NCI-H128 (cell line): ENCODE data around the gene BCAS1.

Source experiments
- DNase-seq: peaks from one replicate; lab custom pipeline; 2025; ENCODE audit not compliant: unreplicated experiment; lab: John Stamatoyannopoulos, UW

Gene BCAS1

DNA sequence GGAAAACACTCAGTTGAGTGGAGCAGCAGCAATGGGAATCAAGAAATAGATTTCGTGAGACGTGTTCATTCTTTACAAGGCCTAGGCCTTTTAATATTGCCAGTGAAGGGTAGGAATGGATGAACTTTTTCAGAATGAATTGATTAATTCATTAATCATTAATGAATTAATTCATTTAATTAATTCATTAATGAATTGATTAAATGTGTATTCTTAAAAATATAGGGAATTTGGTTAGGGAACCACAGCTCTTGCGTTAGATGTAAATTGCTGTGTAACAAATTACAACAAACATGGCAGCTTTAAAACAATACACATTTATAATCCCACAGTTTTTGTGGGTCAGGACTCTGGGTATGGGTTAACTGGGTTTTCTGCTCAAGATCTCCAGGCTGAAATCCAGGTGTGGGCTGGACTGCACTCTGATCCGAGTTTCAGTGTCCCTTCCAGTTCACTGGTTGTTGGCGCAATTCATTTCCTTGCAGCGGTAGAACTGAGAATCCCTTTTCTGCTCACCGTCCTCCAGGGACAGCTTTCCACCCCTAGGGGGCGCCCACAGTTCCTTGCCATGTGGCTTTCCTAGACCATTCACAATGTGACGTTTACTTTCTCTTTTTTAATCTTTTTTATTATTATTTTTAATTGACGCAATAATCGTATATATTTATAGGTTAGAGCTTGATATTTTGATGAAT is 32.8 kb upstream of the BCAS1 start:
- no peak for DNase-seq

GRCh38 chr20:54102543-54102942 is 32.1 kb upstream of the BCAS1 start:
- no peak for DNase-seq

- DNase-seq, result no peak
Observed at GRCh38 chr20:54100563-54100962, 30.2 kb upstream of the BCAS1 start.

GRCh38 chr20:54099894-54100293 is 29.5 kb upstream of the BCAS1 start:
- DNase-seq, result no peak

DNA sequence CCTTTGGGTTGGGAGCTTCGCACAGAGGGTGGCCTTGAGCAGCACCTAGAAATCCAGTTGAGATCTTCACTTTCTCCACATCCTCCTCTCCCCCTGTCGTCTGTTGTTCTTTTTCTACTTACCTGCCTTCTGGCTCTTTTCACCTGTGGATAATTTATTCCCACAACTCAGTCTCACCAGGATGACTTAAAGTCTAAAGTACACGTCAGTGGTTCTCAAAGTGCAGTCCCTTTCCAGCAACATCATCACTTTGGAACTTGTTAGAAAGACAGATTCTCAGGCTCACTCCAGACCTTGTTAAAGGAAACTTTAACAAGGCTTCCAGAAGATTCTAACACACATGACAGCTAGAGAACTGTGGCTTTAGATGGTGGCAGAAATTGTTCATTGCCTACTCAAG is 27.7 kb upstream of the BCAS1 start:
- no peak for DNase-seq

- DNase-seq, result no peak
Observed at GRCh38 chr20:54097236-54097529, 26.8 kb upstream of the BCAS1 start.

- no peak for DNase-seq
Observed at GRCh38 chr20:54095824-54096223, 25.4 kb upstream of the BCAS1 start.

- no peak for DNase-seq
Observed at GRCh38 chr20:54094268-54094580, 23.8 kb upstream of the BCAS1 start.

DNA sequence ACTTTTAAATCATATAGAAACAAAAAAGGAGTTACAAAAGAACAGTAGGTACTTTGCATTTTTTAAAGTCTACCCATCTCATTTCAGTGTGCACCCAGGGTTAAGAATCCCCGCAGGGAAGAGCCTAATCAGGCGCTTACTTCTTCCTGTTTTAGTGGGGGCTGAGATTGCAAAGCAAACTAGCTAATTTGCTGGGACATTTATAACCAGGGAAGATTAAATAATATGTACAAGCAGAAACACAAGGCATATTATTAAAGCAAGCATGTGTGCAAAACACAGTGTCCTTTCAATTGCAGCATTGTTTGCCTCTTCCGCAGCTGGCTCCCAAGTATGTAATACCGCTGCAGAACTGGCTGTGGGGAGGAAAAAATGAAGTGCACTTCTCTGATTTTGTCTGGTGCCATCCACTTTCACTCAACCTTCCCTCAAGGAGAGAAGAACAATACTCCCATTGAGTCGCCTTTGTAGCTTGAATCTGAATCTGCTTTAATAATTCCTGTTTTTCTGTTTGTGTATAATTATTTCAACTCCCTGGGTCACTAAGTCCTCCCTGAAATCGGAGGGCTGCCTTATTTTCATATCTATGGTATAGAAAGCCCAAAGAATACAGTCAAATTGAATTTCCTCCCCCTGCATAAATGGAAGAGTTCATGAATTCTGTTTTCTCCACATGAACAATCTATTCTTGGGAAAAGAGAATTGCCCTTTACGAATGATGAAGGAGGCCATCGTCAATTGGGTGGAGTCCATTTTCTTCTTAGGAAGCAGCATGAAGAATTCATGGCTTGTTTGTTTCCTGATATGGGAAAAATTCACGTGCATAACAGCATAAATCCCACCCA is 23.3 kb upstream of the BCAS1 start:
- no peak for DNase-seq

DNA sequence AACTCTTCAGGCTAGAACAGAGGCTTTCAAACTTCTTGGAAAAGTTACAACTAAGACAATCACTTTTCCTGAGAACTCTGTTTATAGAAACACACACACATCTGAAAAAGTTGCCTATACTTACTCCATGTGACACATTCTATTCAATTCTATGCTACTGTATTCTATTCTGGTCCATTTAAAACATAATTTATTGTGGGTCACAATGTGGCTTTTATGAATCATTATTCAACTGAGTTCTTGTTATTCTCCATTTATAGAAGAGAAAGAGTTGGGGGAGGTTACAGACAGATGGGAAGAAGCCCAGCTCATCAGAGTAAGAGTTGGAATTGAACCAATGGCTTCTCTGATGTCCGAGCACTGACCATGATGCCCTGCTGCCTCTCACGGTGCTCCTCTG is 21.6 kb upstream of the BCAS1 start:
- no peak for DNase-seq

DNA sequence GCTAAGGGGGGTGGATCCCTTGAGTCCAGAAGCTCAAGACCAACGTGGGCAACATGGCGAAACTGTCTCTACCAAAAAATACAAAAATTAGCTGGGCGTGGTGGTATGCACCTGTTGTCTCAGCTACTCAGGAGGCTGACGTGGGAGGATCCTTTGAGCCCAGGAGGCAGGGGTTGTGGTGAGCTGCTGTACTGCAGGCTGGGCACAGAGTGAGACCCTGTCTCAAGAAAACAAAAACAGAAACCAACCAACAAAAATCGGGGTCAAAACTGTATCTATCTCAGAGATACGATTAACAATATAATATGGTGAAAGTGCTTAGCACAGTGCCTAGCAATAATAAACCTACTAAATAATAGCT is 20.7 kb upstream of the BCAS1 start:
- DNase-seq, result no peak

DNA sequence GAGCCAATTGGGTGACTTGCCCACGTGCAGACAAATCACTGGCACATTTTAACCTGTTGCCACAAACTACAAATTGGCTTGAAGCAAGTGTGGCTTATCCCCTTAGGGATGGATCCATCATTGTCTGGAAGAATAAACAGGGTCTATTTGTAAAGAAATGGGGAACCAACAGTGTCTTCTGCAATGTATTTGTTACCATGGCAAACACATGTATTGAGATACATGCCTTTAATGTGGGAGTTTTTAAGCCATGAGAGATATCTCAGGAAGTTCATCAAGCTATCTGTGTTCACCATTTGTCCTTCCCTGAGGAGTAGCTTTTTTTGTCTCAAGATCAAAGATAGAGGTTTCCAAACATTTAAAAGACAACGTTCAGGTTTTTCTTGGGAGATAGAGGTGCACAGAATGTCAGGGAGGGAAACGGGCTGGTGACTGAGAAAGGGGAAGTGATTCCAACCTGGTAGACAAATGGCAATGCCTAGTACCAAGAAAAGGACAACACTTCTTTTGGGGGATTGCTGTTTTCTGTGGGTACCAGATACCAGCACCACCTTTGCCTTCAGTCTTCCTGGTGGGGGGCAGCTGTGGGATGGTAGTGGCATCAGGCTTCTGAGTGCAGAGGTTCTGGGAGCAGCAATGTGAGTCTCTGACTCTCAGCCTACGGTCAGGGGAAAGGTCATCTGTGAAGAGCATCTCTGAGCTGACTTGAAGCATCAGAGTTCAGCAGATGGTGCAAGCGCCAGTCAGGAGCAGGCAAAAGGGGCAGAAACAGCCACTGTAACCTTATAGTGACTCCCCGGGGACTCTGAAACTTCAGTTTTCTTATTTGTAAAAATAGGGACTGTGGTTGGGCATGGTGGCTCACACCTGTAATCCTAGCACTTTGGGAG is 20.1 kb upstream of the BCAS1 start:
- no peak for DNase-seq

GRCh38 chr20:54088430-54088829 is 18.0 kb upstream of the BCAS1 start:
- no peak for DNase-seq

GRCh38 chr20:54086507-54087039 is 16.2 kb upstream of the BCAS1 start:
- no peak for DNase-seq

- no peak for DNase-seq
Observed at GRCh38 chr20:54085910-54086309, 15.5 kb upstream of the BCAS1 start.

GRCh38 chr20:54085425-54085824 is 15.0 kb upstream of the BCAS1 start:
- no peak for DNase-seq

GRCh38 chr20:54084727-54085388 is 14.5 kb upstream of the BCAS1 start:
- no peak for DNase-seq

DNA sequence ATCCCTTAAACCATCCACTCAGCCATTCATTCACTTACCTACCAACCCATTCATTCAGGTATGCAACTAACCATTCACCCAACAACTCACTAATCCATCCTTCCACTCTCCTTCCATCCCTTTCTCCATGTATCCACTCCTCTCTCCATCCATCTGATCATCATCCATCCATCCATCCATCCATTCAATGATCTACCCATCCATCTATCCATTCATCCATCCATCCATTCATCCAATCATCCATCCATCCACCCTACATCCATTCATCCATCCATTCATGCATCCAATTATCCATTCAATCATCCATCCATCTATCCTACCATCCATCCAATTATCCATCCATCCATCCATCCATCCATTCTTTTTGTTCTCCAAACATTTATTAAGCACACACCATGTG is 13.8 kb upstream of the BCAS1 start:
- DNase-seq, result no peak

DNA sequence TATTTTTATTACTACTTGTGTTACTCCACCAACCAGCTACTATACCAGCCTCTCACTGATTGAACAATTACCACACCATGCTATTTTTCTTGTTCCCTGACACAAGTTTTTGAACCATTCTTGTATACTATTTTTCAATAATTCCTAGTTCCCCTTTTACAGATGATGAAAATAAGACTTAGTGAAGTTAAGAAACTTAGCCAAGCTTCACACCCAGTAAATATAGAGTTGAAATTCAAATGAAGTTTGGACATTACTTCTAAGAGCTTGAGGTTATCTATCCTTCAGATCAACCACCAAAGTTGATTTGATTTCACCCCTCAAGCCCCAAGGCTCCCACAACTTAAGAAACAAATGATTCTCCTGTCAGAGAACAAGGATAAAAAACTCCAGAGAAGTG is 13.1 kb upstream of the BCAS1 start:
- DNase-seq, result no peak

GRCh38 chr20:54082100-54082499 is 11.7 kb upstream of the BCAS1 start:
- no peak for DNase-seq

GRCh38 chr20:54079652-54080051 is 9.3 kb upstream of the BCAS1 start:
- no peak for DNase-seq
